ENCODE measurements around the gene GARIN3.

Gene GARIN3

DNA sequence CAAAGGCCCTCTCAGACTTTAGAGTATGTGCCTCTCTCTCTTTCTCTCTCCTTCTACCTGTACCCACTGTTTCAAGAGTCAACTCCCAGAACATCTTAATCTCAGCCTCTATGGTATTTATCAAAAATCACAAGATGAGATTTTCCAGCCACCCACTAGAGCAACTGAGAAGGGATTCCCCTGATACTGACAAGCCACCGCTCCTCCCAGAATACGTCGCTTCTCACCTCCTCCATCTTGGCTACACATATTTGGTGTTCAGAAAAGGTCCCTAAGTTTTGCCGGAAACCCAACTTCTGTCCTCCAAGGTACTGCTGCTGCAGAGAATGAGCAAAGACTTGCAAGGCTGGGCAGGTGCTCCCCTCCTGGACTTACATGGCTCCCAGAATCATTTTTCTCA lies 6.1 kb downstream of the GARIN3 start:
- H3K4me3 ChIP-seq (replicated peaks; ENCODE audit: low read depth, low read length): no peak overlapping the region
- TF ChIP-seq CTCF (IDR thresholded peaks at IDR 0.05; ENCODE audit: low read depth, low read length, missing control alignments): no peak
- DNase-seq (ENCODE audit: extremely low read depth, low read depth): no peak

DNA sequence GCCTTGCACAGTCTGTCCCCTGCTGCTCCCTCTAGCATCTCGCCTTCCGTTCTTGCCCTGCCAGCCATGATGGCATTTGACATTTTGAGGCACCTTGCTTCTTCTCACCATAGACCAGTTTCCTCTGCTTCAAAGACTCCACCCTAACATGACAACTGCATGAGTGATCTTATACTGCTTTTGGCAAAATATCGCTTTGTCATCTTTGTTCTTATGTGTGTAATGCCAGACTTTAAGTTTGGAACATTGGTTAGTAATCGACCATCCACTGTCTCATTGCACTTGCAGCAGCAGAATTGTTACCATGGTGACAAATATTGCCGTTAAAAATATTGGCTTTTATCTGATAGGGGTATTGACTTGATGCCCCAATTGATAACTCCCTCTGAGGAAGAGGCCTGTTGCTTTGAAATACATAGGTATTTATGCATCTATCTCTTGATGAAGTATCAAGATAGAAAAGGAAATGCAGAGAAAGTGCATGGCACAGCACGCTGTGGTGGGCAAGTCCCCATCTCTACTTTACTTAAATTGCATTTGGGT lies 6.8 kb downstream of the GARIN3 start:
- no peak overlapping the region for H3K4me3 ChIP-seq (replicated peaks; ENCODE audit: low read depth, low read length)
- no peak for DNase-seq (ENCODE audit: extremely low read depth, low read depth)
- no peak for TF ChIP-seq CTCF (IDR thresholded peaks at IDR 0.05; ENCODE audit: low read depth, low read length, missing control alignments)

GRCh38 chr5:157157293-157157891 lies 8.7 kb downstream of the GARIN3 start:
- H3K4me3 ChIP-seq (replicated peaks; ENCODE audit: low read depth, low read length): no peak overlapping the region
- no peak for DNase-seq (ENCODE audit: extremely low read depth, low read depth)
- TF ChIP-seq CTCF (IDR thresholded peaks at IDR 0.05; ENCODE audit: low read depth, low read length, missing control alignments): no peak

- TF ChIP-seq CTCF (IDR thresholded peaks at IDR 0.05; ENCODE audit: low read depth, low read length, missing control alignments): no peak
- DNase-seq (ENCODE audit: extremely low read depth, low read depth): no peak
- no peak overlapping the region for H3K4me3 ChIP-seq (replicated peaks; ENCODE audit: low read depth, low read length)
Observed at GRCh38 chr5:157155297-157155696, 10.8 kb downstream of the GARIN3 start.

DNA sequence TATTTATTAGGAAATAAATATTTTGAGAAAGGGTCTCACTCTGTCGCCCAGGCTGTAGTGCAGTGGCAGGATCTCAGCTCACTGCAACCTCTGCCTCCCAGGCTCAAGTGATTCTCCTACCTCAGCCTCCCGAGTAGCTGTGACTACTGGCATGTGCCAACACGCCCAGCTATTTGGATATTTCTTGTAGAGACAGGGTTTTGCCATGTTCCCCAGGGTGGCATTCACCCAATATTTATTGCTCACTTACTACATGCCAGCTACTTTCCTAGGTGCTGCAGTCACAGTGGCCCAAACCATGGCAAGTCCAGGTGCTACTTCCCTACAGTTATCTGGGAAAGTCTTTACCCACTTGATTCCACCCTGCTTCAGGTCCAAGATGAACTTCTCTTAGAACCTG lies 15.1 kb downstream of the GARIN3 start:
- no peak overlapping the region for H3K4me3 ChIP-seq (replicated peaks; ENCODE audit: low read depth, low read length)
- DNase-seq (ENCODE audit: extremely low read depth, low read depth): no peak
- no peak for TF ChIP-seq CTCF (IDR thresholded peaks at IDR 0.05; ENCODE audit: low read depth, low read length, missing control alignments)

- DNase-seq (ENCODE audit: extremely low read depth, low read depth): peak; percentile 39
- no peak overlapping the region for H3K4me3 ChIP-seq (replicated peaks; ENCODE audit: low read depth, low read length)
- TF ChIP-seq CTCF (IDR thresholded peaks at IDR 0.05; ENCODE audit: low read depth, low read length, missing control alignments): peak; percentile 92
Observed at GRCh38 chr5:157148734-157149615, 17.1 kb downstream of the GARIN3 start.

Measured in HFF-Myc (cell line).